HepG2 (cell line): ENCODE results near the gene POFUT1. TPM values are rescaled to one million over a fixed set of nuclear protein-coding genes. Genes with fewer than 3 reads are reported as not detected.

ENCODE experiments used
- BCL6 ChIP-seq: IDR thresholded peaks from 2 replicates; pipeline ENCODE4 v1.6.1; 2016; ENCODE audit warnings: missing genetic modification reagents, missing compliant biosample characterization
- CBX2 ChIP-seq, 2 experiments: fragments of 200-600 bp in 1 of 2; sonication (generic); formaldehyde crosslinking in 1 of 2; IDR thresholded peaks; 2 replicates each; pipeline versions ENCODE4 v1.7.0 to v1.8.1; 2018 to 2022; ENCODE audit warnings: low read depth in 2 of 2, low read length in 1 of 2, mild to moderate bottlenecking in 1 of 2, missing genetic modification reagents in 1 of 2
- GATAD1 ChIP-seq: IDR thresholded peaks from 2 replicates; pipeline ENCODE4 v1.6.1; 2016; ENCODE audit warnings: missing genetic modification reagents, missing compliant biosample characterization
- MAZ ChIP-seq, 2 experiments: sonication (generic) in 1 of 2; formaldehyde crosslinking in 1 of 2; IDR thresholded peaks; 2 replicates each; pipeline versions ENCODE4 v1.5.0 to v1.6.1; 2012 to 2020; ENCODE audit warnings: low read depth in 2 of 2, mild to moderate bottlenecking in 2 of 2, borderline replicate concordance in 1 of 2, improper control_type of control experiment in 1 of 2, low read length in 1 of 2, missing genetic modification reagents in 1 of 2, moderate library complexity in 1 of 2
- MED1 ChIP-seq: sonication (generic); formaldehyde crosslinking; IDR thresholded peaks from 2 replicates; pipeline ENCODE4 v1.4.0; 2020; ENCODE audit warnings: missing genetic modification reagents
- MTF1 ChIP-seq: sonication (generic); formaldehyde crosslinking; IDR thresholded peaks from 2 replicates; pipeline ENCODE4 v1.5.0; 2020; ENCODE audit warnings: missing genetic modification reagents
- NBN ChIP-seq: fragments of 450-650 bp; conservative IDR thresholded peaks from 2 replicates; pipeline ENCODE4 v1.6.1; 2017
- RBFOX2 ChIP-seq: fragments of 200-400 bp; formaldehyde crosslinking; IDR thresholded peaks from 2 replicates; pipeline ENCODE4 v1.6.1; 2017; ENCODE audit warnings: low read depth, mild to moderate bottlenecking, low read length
- REXO4 ChIP-seq: sonication (generic); formaldehyde crosslinking; IDR thresholded peaks from 2 replicates; pipeline ENCODE4 v1.8.0; 2022; ENCODE audit warnings: missing genetic modification reagents, mild to moderate bottlenecking, borderline replicate concordance
- SPEN ChIP-seq: sonication (generic); formaldehyde crosslinking; IDR thresholded peaks from 2 replicates; pipeline ENCODE4 v1.5.1; 2020; ENCODE audit warnings: low read depth, mild to moderate bottlenecking, missing genetic modification reagents
- ZMAT3 ChIP-seq: sonication (generic); formaldehyde crosslinking; conservative IDR thresholded peaks from 2 replicates; pipeline ENCODE4 v1.7.0; 2021; ENCODE audit warnings: missing genetic modification reagents
- ZNF253 ChIP-seq: sonication (generic); formaldehyde crosslinking; IDR thresholded peaks from 2 replicates; pipeline ENCODE4 v1.8.0; 2022; ENCODE audit warnings: mild to moderate bottlenecking, missing genetic modification reagents, borderline replicate concordance
- ZNF3 ChIP-seq: IDR thresholded peaks from 2 replicates; pipeline ENCODE4 v1.7.0; 2017; ENCODE audit warnings: inconsistent platforms
- ZNF34 ChIP-seq: sonication (generic); formaldehyde crosslinking; IDR thresholded peaks from 2 replicates; pipeline ENCODE4 v1.4.0; 2020; ENCODE audit warnings: mild to moderate bottlenecking, missing genetic modification reagents, borderline replicate concordance
- ZNF44 ChIP-seq: sonication (generic); formaldehyde crosslinking; IDR thresholded peaks from 2 replicates; pipeline ENCODE4 v1.5.1; 2020; ENCODE audit warnings: mild to moderate bottlenecking, missing genetic modification reagents
- ZNF772 ChIP-seq: sonication (generic); formaldehyde crosslinking; IDR thresholded peaks from 2 replicates; pipeline ENCODE4 v1.5.0; 2020; ENCODE audit warnings: mild to moderate bottlenecking, missing genetic modification reagents
- polyA plus RNA-seq, 8 experiments: library from polyadenylated mRNA; depleted of rRNA in 3 of 8; stranded (reverse) in 7 of 8; unstranded in 1 of 8; fragments of >200 nt; fragmentation: Illumina TruSeq in 4 of 8; extraction: Trizol in 4 of 8; gene quantifications; 2 replicates each; pipeline versions ENCODE4 v1.2.1 to v1.2.3, GENCODE V29; 2011 to 2016; ENCODE audit warnings: low read depth in 4 of 8, missing spikeins in 1 of 8, mixed read lengths in 1 of 8; ENCODE audit not compliant: insufficient read depth in 1 of 8
- total RNA-seq, 5 experiments: library from RNA; depleted of rRNA; stranded (reverse); fragments of >200 nt; fragmentation: Illumina TruSeq; extraction: Trizol; gene quantifications; 2 replicates each; pipeline ENCODE4 v1.2.3, GENCODE V29; 2016; ENCODE audit warnings: low read depth in 1 of 5
- TF ChIP-seq, protein P1 (sequence below): sonication (generic); formaldehyde crosslinking; IDR thresholded peaks from 2 replicates; pipeline ENCODE4 v1.5.0; 2020; ENCODE audit warnings: mild to moderate bottlenecking, missing genetic modification reagents
- TF ChIP-seq, protein P2 (sequence below): sonication (generic); formaldehyde crosslinking; IDR thresholded peaks from 2 replicates; pipeline ENCODE4 v1.4.0; 2020; ENCODE audit warnings: mild to moderate bottlenecking, missing genetic modification reagents, borderline replicate concordance
- TF ChIP-seq, protein P3 (sequence below): sonication (generic); formaldehyde crosslinking; IDR thresholded peaks from 2 replicates; pipeline ENCODE4 v1.8.1; 2023; ENCODE audit warnings: missing genetic modification reagents, inconsistent platforms, borderline replicate concordance

Gene POFUT1
- total and polyA plus RNA-seq, 2 of the 13 experiments (the other 11 are each of a cell fraction or from before 2014, with no cell fraction given) = 35.5 to 58.3 TPM

GRCh38 chr20:32207626-32208498 is at the start of gene POFUT1, which contains the start of gene PLAGL2 (continued):
- TF ChIP-seq SPEN (CRISPR knock-in tag) (peak; percentile 99), REXO4 (CRISPR knock-in tag) (no peak), BCL6 (CRISPR knock-in tag) (peak; percentile 22; the same call in 1 of the 2 replicates), CBX2 (IDR thresholded peaks at IDR 0.05; ENCODE audit: low read depth, low read length) (no peak), CBX2 (CRISPR knock-in tag; IDR thresholded peaks at IDR 0.05; ENCODE audit: low read depth) (no peak), GATAD1 (CRISPR knock-in tag) (peak; percentile 82), NBN (no peak), RBFOX2 (peak; percentile 98), ZMAT3 (CRISPR knock-in tag) (peak; percentile 54; the same call in 1 of the 2 replicates), MTF1 (CRISPR knock-in tag) (no peak; the same call in 1 of the 2 replicates), MAZ (IDR thresholded peaks at IDR 0.05; ENCODE audit: borderline replicate concordance, low read depth, low read length) (peak; percentile 72; the same call in 1 of the 2 replicates), MAZ (CRISPR knock-in tag; IDR thresholded peaks at IDR 0.05; ENCODE audit: low read depth) (peak; percentile 97), MED1 (no peak; the same call in 1 of the 2 replicates), ZNF3 (CRISPR knock-in tag) (peak; percentile 80), ZNF44 (CRISPR knock-in tag) (no peak), ZNF772 (peak; percentile 90), ZNF253 (CRISPR knock-in tag) (peak; percentile 80; the same call in 1 of the 2 replicates), ZNF34 (CRISPR knock-in tag) (peak; percentile 86; the same call in 1 of the 2 replicates)
- TF ChIP-seq, protein P1, sequence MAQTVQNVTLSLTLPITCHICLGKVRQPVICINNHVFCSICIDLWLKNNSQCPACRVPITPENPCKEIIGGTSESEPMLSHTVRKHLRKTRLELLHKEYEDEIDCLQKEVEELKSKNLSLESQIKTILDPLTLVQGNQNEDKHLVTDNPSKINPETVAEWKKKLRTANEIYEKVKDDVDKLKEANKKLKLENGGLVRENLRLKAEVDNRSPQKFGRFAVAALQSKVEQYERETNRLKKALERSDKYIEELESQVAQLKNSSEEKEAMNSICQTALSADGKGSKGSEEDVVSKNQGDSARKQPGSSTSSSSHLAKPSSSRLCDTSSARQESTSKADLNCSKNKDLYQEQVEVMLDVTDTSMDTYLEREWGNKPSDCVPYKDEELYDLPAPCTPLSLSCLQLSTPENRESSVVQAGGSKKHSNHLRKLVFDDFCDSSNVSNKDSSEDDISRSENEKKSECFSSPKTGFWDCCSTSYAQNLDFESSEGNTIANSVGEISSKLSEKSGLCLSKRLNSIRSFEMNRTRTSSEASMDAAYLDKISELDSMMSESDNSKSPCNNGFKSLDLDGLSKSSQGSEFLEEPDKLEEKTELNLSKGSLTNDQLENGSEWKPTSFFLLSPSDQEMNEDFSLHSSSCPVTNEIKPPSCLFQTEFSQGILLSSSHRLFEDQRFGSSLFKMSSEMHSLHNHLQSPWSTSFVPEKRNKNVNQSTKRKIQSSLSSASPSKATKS = peak; percentile 53; the same call in 1 of the 2 replicates
- TF ChIP-seq, protein P2, sequence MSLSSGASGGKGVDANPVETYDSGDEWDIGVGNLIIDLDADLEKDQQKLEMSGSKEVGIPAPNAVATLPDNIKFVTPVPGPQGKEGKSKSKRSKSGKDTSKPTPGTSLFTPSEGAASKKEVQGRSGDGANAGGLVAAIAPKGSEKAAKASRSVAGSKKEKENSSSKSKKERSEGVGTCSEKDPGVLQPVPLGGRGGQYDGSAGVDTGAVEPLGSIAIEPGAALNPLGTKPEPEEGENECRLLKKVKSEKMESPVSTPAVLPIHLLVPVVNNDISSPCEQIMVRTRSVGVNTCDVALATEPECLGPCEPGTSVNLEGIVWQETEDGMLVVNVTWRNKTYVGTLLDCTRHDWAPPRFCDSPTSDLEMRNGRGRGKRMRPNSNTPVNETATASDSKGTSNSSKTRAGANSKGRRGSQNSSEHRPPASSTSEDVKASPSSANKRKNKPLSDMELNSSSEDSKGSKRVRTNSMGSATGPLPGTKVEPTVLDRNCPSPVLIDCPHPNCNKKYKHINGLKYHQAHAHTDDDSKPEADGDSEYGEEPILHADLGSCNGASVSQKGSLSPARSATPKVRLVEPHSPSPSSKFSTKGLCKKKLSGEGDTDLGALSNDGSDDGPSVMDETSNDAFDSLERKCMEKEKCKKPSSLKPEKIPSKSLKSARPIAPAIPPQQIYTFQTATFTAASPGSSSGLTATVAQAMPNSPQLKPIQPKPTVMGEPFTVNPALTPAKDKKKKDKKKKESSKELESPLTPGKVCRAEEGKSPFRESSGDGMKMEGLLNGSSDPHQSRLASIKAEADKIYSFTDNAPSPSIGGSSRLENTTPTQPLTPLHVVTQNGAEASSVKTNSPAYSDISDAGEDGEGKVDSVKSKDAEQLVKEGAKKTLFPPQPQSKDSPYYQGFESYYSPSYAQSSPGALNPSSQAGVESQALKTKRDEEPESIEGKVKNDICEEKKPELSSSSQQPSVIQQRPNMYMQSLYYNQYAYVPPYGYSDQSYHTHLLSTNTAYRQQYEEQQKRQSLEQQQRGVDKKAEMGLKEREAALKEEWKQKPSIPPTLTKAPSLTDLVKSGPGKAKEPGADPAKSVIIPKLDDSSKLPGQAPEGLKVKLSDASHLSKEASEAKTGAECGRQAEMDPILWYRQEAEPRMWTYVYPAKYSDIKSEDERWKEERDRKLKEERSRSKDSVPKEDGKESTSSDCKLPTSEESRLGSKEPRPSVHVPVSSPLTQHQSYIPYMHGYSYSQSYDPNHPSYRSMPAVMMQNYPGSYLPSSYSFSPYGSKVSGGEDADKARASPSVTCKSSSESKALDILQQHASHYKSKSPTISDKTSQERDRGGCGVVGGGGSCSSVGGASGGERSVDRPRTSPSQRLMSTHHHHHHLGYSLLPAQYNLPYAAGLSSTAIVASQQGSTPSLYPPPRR (CRISPR knock-in tag) = peak; percentile 39; the same call in 1 of the 2 replicates
- TF ChIP-seq, protein P3, sequence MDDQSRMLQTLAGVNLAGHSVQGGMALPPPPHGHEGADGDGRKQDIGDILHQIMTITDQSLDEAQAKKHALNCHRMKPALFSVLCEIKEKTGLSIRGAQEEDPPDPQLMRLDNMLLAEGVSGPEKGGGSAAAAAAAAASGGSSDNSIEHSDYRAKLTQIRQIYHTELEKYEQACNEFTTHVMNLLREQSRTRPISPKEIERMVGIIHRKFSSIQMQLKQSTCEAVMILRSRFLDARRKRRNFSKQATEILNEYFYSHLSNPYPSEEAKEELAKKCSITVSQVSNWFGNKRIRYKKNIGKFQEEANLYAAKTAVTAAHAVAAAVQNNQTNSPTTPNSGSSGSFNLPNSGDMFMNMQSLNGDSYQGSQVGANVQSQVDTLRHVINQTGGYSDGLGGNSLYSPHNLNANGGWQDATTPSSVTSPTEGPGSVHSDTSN (CRISPR knock-in tag) = no peak; the same call in 1 of the 2 replicates
